Measurements from ENCODE around the gene BCAN. TPM values are rescaled to one million over a fixed set of nuclear protein-coding genes. Genes with fewer than 3 reads are reported as not detected.
A peak's percentile ranks its signal among the peaks of the same experiment; 100 is the strongest.

The BCAN gene
- total and polyA plus RNA-seq, 2 experiments from 2014 or later, result 2.3 to 5.5 TPM

DNA sequence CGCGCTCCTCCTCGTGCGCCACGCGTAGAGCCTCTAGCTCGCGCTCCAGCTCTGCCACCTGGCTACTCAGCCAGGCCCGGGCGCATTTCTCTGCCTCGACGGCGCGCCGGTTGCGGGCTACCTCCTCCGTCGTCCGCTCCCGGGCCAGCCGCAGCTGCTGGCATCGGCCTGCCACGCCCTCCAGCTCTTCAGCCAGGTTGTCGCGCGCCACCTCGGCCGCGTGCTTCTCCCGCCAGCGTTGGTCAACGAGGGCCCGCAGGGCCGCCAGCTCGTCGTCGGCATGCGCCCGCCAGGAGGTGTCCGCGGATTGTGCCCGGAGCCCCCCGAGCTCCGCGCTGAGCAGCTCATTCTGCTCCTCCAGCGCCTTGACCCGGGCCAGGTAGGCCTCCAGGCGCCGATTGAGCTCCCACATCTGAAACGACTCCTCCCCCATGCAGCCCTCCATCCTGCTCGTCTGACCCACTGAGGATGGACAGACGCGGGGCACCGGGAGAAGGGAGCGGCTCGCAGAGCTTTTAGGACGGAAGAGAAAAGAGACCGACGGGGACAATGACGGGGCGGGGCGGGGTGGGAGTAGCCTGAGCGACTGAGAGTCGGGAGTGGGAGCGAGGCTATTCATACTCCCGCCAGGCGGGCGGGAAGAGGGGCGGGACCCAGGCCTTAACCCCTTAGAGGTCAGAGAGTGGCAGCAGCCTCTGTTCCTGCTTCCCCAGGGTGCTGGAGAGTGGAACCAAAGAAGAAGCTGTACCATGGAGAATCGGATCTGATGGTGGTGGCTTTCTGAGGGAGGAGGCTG is 35.1 kb downstream of the BCAN start, which contains the start of gene NES (continued):
- TF ChIP-seq, protein P1, sequence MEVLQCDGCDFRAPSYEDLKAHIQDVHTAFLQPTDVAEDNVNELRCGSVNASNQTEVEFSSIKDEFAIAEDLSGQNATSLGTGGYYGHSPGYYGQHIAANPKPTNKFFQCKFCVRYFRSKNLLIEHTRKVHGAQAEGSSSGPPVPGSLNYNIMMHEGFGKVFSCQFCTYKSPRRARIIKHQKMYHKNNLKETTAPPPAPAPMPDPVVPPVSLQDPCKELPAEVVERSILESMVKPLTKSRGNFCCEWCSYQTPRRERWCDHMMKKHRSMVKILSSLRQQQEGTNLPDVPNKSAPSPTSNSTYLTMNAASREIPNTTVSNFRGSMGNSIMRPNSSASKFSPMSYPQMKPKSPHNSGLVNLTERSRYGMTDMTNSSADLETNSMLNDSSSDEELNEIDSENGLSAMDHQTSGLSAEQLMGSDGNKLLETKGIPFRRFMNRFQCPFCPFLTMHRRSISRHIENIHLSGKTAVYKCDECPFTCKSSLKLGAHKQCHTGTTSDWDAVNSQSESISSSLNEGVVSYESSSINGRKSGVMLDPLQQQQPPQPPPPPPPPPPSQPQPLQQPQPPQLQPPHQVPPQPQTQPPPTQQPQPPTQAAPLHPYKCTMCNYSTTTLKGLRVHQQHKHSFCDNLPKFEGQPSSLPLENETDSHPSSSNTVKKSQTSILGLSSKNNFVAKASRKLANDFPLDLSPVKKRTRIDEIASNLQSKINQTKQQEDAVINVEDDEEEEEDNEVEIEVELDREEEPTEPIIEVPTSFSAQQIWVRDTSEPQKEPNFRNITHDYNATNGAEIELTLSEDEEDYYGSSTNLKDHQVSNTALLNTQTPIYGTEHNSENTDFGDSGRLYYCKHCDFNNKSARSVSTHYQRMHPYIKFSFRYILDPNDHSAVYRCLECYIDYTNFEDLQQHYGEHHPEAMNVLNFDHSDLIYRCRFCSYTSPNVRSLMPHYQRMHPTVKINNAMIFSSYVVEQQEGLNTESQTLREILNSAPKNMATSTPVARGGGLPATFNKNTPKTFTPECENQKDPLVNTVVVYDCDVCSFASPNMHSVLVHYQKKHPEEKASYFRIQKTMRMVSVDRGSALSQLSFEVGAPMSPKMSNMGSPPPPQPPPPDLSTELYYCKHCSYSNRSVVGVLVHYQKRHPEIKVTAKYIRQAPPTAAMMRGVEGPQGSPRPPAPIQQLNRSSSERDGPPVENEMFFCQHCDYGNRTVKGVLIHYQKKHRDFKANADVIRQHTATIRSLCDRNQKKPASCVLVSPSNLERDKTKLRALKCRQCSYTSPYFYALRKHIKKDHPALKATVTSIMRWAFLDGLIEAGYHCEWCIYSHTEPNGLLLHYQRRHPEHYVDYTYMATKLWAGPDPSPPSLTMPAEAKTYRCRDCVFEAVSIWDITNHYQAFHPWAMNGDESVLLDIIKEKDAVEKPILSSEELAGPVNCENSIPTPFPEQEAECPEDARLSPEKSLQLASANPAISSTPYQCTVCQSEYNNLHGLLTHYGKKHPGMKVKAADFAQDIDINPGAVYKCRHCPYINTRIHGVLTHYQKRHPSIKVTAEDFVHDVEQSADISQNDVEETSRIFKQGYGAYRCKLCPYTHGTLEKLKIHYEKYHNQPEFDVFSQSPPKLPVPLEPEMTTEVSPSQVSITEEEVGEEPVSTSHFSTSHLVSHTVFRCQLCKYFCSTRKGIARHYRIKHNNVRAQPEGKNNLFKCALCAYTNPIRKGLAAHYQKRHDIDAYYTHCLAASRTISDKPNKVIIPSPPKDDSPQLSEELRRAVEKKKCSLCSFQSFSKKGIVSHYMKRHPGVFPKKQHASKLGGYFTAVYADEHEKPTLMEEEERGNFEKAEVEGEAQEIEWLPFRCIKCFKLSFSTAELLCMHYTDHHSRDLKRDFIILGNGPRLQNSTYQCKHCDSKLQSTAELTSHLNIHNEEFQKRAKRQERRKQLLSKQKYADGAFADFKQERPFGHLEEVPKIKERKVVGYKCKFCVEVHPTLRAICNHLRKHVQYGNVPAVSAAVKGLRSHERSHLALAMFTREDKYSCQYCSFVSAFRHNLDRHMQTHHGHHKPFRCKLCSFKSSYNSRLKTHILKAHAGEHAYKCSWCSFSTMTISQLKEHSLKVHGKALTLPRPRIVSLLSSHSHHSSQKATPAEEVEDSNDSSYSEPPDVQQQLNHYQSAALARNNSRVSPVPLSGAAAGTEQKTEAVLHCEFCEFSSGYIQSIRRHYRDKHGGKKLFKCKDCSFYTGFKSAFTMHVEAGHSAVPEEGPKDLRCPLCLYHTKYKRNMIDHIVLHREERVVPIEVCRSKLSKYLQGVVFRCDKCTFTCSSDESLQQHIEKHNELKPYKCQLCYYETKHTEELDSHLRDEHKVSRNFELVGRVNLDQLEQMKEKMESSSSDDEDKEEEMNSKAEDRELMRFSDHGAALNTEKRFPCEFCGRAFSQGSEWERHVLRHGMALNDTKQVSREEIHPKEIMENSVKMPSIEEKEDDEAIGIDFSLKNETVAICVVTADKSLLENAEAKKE (CRISPR knock-in tag; IDR thresholded peaks at IDR 0.05), result no peak
- TF ChIP-seq ZNF331 (CRISPR knock-in tag; IDR thresholded peaks at IDR 0.05; ENCODE audit: low read depth), result no peak
- TF ChIP-seq CREB1 (CRISPR knock-in tag; IDR thresholded peaks at IDR 0.05; ENCODE audit: low read depth), result no peak
- no peak for TF ChIP-seq EZH2 (IDR thresholded peaks at IDR 0.05; ENCODE audit: low read depth, unreplicated experiment)

- peaks cover 33% of the 10 kb centered on the region for H3K27me3 Mint-ChIP-seq (ENCODE audit: insufficient read depth, low read depth, poor library complexity)
These were observed 36.0 kb downstream of the BCAN start for GRCh38 chr1:156677616-156678596.

More at GRCh38 chr1:156677616-156678596, 36.0 kb downstream of the BCAN start:
- Histone ChIP-seq H3K27me3 (ENCODE audit: insufficient read depth) (peaks cover 23% of the 10 kb centered on the region), H3K36me3 (ENCODE audit: insufficient read depth) (peaks cover 1% of the 10 kb centered on the region), H3K27ac (ENCODE audit: low read depth) (no peak overlapping the region), H3F3A (replicated peaks; ENCODE audit: low read depth) (peaks cover 2% of the 10 kb centered on the region; the same call in 1 of the 2 replicates), H3K4me1 (ENCODE audit: insufficient read depth) (peaks cover 39% of the 10 kb centered on the region), H3K4me3 (peak overlapping the region; percentile 78), H4K20me1 (replicated peaks; ENCODE audit: insufficient read depth) (no peaks in the 10 kb centered on the region), H3K9me2 (ENCODE audit: insufficient read depth) (no peaks in the 10 kb centered on the region), H3K4me2 (peak overlapping the region; percentile 97), H3K79me2 (replicated peaks; ENCODE audit: insufficient read depth) (peaks cover 33% of the 10 kb centered on the region), H2AFZ (no peak overlapping the region)
- Mint-ChIP-seq H3K27ac (peak overlapping the region; percentile 28; the same call in 1 of the 2 replicates), H3K4me3 (peak overlapping the region; percentile 70), H3K9me3 (peaks cover 3% of the 10 kb centered on the region; the same call in 1 of the 3 replicates), H3K4me1 (peaks cover 53% of the 10 kb centered on the region), H3K36me3 (ENCODE audit: low read depth) (peaks cover 27% of the 10 kb centered on the region)
- TF ChIP-seq JUNB (IDR thresholded peaks at IDR 0.05; ENCODE audit: unreplicated experiment) (no peak), POLR2AphosphoS5 (IDR thresholded peaks at IDR 0.05; ENCODE audit: low read depth) (no peak), CTCF (conservative IDR thresholded peaks at IDR 0.05; ENCODE audit: low read depth in 2 of 2) (peak; percentile 93 to 97)
- ATAC-seq (peak; percentile 10), DNase-seq (ENCODE audit: low spot score) (peak; percentile 93)

Data from GM23338 (cell line).